Activated CD8-positive, alpha-beta T cell treated with anti-CD3 and anti-CD28 coated beads for 36 hours (primary cell): ENCODE results near the gene PDSS2. TPM values are rescaled to one million over a fixed set of nuclear protein-coding genes. Genes with fewer than 3 reads are reported as not detected.

ENCODE experiments used
- ATAC-seq: fragments of 200-7000 bp; cut with Tn5 transposase; one replicate; pipeline ENCODE4 v1.10.0; 2021; ENCODE audit warnings: mild to moderate bottlenecking, moderate library complexity
- CTCF ChIA-PET: fragments of 350-600 bp; sonication (Branson Sonifier 250); formaldehyde crosslinking; loops from one replicate; lab custom pipeline; 2021; ENCODE audit warnings: antibody characterized with exemption; lab: Charles Lee
- POLR2A ChIA-PET: fragments of 350-600 bp; sonication (Branson Sonifier 250); formaldehyde crosslinking; loops from one replicate; lab custom pipeline; 2021; ENCODE audit warnings: antibody characterized with exemption; lab: Charles Lee
- DNase-seq: peaks from one replicate; pipeline ENCODE4 v3.0.0-alpha.2; 2020
- H3K27ac Mint-ChIP-seq: one replicate; pipeline ENCODE4 v1.8.0; 2021; ENCODE audit warnings: mild to moderate bottlenecking, mixed read lengths
- H3K27me3 Mint-ChIP-seq: one replicate; pipeline ENCODE4 v1.8.0; 2021; ENCODE audit warnings: mixed read lengths
- H3K36me3 Mint-ChIP-seq: one replicate; pipeline ENCODE4 v1.8.0; 2021; ENCODE audit warnings: low read depth, mixed read lengths
- H3K4me1 Mint-ChIP-seq: one replicate; pipeline ENCODE4 v1.8.0; 2021; ENCODE audit warnings: low read depth, mixed read lengths
- H3K4me3 Mint-ChIP-seq: one replicate; pipeline ENCODE4 v1.8.0; 2021; ENCODE audit warnings: mild to moderate bottlenecking, moderate library complexity, mixed read lengths
- H3K9me3 Mint-ChIP-seq: one replicate; pipeline ENCODE4 v1.8.0; 2021; ENCODE audit warnings: mixed read lengths
- CTCF ChIP-seq: fragments of 200-600 bp; IDR thresholded peaks from one replicate; pipeline ENCODE4 v1.8.0; 2022; ENCODE audit warnings: antibody characterized with exemption, mild to moderate bottlenecking
- intact Hi-C: fragments of 100-400 bp; cut with micrococcal nuclease; formaldehyde crosslinking; loops from one replicate; pipeline ENCODE4 v1.10.0; 2022
- total RNA-seq, 2 experiments: library from RNA; stranded (reverse); gene quantifications; one replicate each; pipeline ENCODE4 v1.2.3, GENCODE V29; 2021

The PDSS2 gene
- total RNA-seq, 2 experiments from 2014 or later, result 13.2 to 14.8 TPM

- Mint-ChIP-seq H3K27me3 (no peaks in the 10 kb centered on the region), H3K4me3 (no peak overlapping the region), H3K9me3 (peaks cover 12% of the 10 kb centered on the region), H3K27ac (no peak overlapping the region), H3K36me3 (peaks cover 34% of the 10 kb centered on the region), H3K4me1 (no peaks in the 10 kb centered on the region)
- no peak for TF ChIP-seq CTCF
- ChIA-PET POLR2A (no interaction called here), CTCF (no interaction called here)
- intact Hi-C loops, result no loop called here
- ATAC-seq, result no peak
- no peak for DNase-seq
These were observed 224.4 kb downstream of the PDSS2 start for GRCh38 chr6:107235007-107235406.

GRCh38 chr6:107231243-107231642, 228.1 kb downstream of the PDSS2 start:
- no peaks in the 10 kb centered on the region for H3K4me1 Mint-ChIP-seq
- ATAC-seq (no peak), DNase-seq (no peak)
- POLR2A ChIA-PET, result no interaction called here
- H3K27ac Mint-ChIP-seq, result no peak overlapping the region
- no peaks in the 10 kb centered on the region for H3K27me3 Mint-ChIP-seq
- intact Hi-C loops, result no loop called here
- peaks cover 8% of the 10 kb centered on the region for H3K9me3 Mint-ChIP-seq
- TF ChIP-seq CTCF, result no peak
- CTCF ChIA-PET, result no interaction called here
- H3K36me3 Mint-ChIP-seq, result peaks cover 23% of the 10 kb centered on the region
- no peak overlapping the region for H3K4me3 Mint-ChIP-seq

- POLR2A ChIA-PET, result no interaction called here
- intact Hi-C loops, result no loop called here
These were observed 228.9 kb downstream of the PDSS2 start for GRCh38 chr6:107230448-107230847.

GRCh38 chr6:107230024-107230423, 229.3 kb downstream of the PDSS2 start:
- Mint-ChIP-seq H3K9me3 (no peaks in the 10 kb centered on the region), H3K4me1 (no peaks in the 10 kb centered on the region), H3K27ac (no peak overlapping the region), H3K27me3 (no peaks in the 10 kb centered on the region), H3K36me3 (peaks cover 11% of the 10 kb centered on the region), H3K4me3 (no peak overlapping the region)
- ChIA-PET CTCF (no interaction called here), POLR2A (no interaction called here)
- TF ChIP-seq CTCF, result no peak
- intact Hi-C loops, result no loop called here
- ATAC-seq, result no peak
- no peak for DNase-seq

More at GRCh38 chr6:107230448-107230847, 228.9 kb downstream of the PDSS2 start:
- Mint-ChIP-seq H3K9me3 (peaks cover under 1% of the 10 kb centered on the region), H3K27ac (no peak overlapping the region), H3K27me3 (no peaks in the 10 kb centered on the region), H3K4me1 (no peaks in the 10 kb centered on the region), H3K4me3 (no peak overlapping the region), H3K36me3 (peaks cover 15% of the 10 kb centered on the region)
- no peak for DNase-seq
- no peak for TF ChIP-seq CTCF
- no peak for ATAC-seq
- CTCF ChIA-PET, result no interaction called here

- Mint-ChIP-seq H3K9me3 (no peaks in the 10 kb centered on the region), H3K27ac (no peak overlapping the region), H3K36me3 (peaks cover 8% of the 10 kb centered on the region), H3K4me3 (no peak overlapping the region), H3K4me1 (no peaks in the 10 kb centered on the region), H3K27me3 (no peaks in the 10 kb centered on the region)
- ChIA-PET POLR2A (no interaction called here), CTCF (interaction anchor here (1.6 kb wide), 1 partner anchor 12 kb away, joined by 4 read pairs; no protein-coding TSS in a partner anchor)
- intact Hi-C loops, result no loop called here
- no peak for TF ChIP-seq CTCF
- ATAC-seq, result no peak
- DNase-seq, result no peak
These were observed 230.6 kb downstream of the PDSS2 start for GRCh38 chr6:107228754-107229153.
